SU-DHL-6 (cell line): ENCODE results near the gene PLXND1.

Experiments
- H2AFZ ChIP-seq: fragments of 200-600 bp; sonication (generic); 2 replicates; pipeline ENCODE4 v1.6.1; 2014; ENCODE audit warnings: low read depth, mild to moderate bottlenecking, moderate library complexity, mixed read lengths, antibody characterized with exemption, low read length; ENCODE audit not compliant: severe bottlenecking
- H3F3A ChIP-seq: fragments of 200-600 bp; shearing (Covaris generic); 2 replicates; pipeline ENCODE4 v1.6.0; 2016; ENCODE audit warnings: antibody characterized with exemption, mild to moderate bottlenecking; ENCODE audit not compliant: insufficient read depth
- H3K27ac ChIP-seq: fragments of 200-600 bp; sonication (generic); 2 replicates; pipeline ENCODE4 v1.5.1; 2016; ENCODE audit warnings: low read depth, mild to moderate bottlenecking, low read length, moderate library complexity, mixed read lengths
- H3K27me3 ChIP-seq: fragments of 200-600 bp; sonication (generic), shearing (Covaris generic); 2 replicates; pipeline ENCODE4 v1.6.0; 2014; ENCODE audit warnings: mild to moderate bottlenecking, low read length
- H3K36me3 ChIP-seq: fragments of 200-600 bp; sonication (generic); 2 replicates; pipeline ENCODE4 v1.6.1; 2014; ENCODE audit warnings: mild to moderate bottlenecking, low read length, mixed read lengths
- H3K4me2 ChIP-seq: fragments of 300-600, 200-600 bp; shearing (Covaris generic), sonication (generic); 2 replicates; pipeline ENCODE4 v1.6.0; 2014; ENCODE audit warnings: low read length, low read depth, mild to moderate bottlenecking; ENCODE audit not compliant: poor library complexity, severe bottlenecking
- H3K4me3 ChIP-seq: fragments of 200-600 bp; sonication (generic); 2 replicates; pipeline ENCODE4 v1.5.1; 2014; ENCODE audit warnings: antibody characterized with exemption, low read length, mild to moderate bottlenecking, mixed read lengths; ENCODE audit not compliant: insufficient read depth, poor library complexity, severe bottlenecking
- H3K79me2 ChIP-seq: fragments of 200-600 bp; sonication (generic); 2 replicates; pipeline ENCODE4 v1.6.1; 2014; ENCODE audit warnings: mild to moderate bottlenecking, low read length, moderate library complexity; ENCODE audit not compliant: insufficient read depth
- H3K9ac ChIP-seq: fragments of 200-600 bp; sonication (generic); 2 replicates; pipeline ENCODE4 v1.7.0; 2014; ENCODE audit warnings: mild to moderate bottlenecking, low read length
- H3K9me2 ChIP-seq: fragments of 200-600 bp; sonication (generic); replicated peaks from 2 replicates; pipeline ENCODE4 v1.6.1; 2014; ENCODE audit warnings: low read length; ENCODE audit not compliant: insufficient read depth
- H3K9me3 ChIP-seq: fragments of 200-600 bp; sonication (generic); 2 replicates; pipeline ENCODE4 v1.6.1; 2014; ENCODE audit warnings: low read length, mixed read lengths; ENCODE audit not compliant: insufficient read depth
- H4K20me1 ChIP-seq: fragments of 200-600 bp; sonication (generic); 2 replicates; pipeline ENCODE4 v1.6.1; 2014; ENCODE audit warnings: low read depth, mild to moderate bottlenecking, antibody characterized with exemption, low read length, moderate library complexity, mixed read lengths
- EZH2phosphoT487 ChIP-seq: fragments of 200-600 bp; sonication (generic), shearing (Covaris generic); conservative IDR thresholded peaks from 2 replicates; pipeline ENCODE4 v1.6.1; 2018; ENCODE audit warnings: mild to moderate bottlenecking, antibody characterized with exemption, low read length, moderate library complexity, mixed read lengths
- TF ChIP-seq, protein P1 (sequence below): fragments of 200-600 bp; sonication (generic); IDR thresholded peaks from one replicate; pipeline ENCODE4 v1.5.1; 2017; ENCODE audit warnings: antibody characterized with exemption, mild to moderate bottlenecking, low read length, moderate library complexity; ENCODE audit not compliant: insufficient read depth, poor library complexity, severe bottlenecking

PLXND1 gene

DNA sequence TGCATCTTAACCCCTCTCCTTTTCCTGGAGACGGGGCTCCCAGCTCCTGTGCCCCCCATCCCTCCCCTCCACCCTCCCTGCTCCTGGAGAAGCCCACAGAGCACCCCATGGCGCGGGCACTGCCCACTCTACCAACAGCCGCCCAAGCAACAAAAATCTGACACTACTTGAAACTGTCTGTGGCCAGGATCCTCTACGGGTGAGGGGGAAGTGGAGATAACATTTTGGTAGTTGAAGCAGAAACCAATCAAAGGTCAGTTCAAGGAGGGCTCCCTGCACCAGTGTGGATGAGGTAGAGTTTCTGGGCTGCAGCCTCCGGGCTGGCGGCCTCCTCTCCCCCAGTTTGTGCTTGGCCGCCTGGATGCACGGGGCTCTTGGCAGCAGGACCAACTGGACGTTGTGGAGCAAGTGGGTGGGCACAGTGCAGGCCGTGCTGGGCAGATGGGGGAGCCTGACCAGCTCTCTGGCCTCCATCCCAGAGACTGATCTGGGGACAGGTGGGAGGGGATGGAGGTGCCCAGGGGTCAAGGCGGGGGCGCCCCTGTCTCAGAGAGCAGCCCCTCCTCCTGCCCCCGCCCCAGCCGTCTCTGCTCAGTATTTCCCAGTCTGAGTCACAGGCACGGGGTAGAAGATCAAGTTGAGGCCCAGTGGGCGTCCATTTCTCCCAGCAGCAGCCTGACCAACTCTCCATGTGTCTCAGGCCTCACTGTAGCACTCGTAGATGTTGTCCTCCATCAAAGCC is 50.7 kb downstream of the PLXND1 start:
- TF ChIP-seq, protein P1, sequence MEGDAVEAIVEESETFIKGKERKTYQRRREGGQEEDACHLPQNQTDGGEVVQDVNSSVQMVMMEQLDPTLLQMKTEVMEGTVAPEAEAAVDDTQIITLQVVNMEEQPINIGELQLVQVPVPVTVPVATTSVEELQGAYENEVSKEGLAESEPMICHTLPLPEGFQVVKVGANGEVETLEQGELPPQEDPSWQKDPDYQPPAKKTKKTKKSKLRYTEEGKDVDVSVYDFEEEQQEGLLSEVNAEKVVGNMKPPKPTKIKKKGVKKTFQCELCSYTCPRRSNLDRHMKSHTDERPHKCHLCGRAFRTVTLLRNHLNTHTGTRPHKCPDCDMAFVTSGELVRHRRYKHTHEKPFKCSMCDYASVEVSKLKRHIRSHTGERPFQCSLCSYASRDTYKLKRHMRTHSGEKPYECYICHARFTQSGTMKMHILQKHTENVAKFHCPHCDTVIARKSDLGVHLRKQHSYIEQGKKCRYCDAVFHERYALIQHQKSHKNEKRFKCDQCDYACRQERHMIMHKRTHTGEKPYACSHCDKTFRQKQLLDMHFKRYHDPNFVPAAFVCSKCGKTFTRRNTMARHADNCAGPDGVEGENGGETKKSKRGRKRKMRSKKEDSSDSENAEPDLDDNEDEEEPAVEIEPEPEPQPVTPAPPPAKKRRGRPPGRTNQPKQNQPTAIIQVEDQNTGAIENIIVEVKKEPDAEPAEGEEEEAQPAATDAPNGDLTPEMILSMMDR: no peak
- TF ChIP-seq EZH2phosphoT487: no peak
- Histone ChIP-seq H3K4me3 (no peak overlapping the region), H3F3A (no peaks in the 10 kb centered on the region), H3K9me2 (no peaks in the 10 kb centered on the region), H3K4me2 (no peak overlapping the region), H3K27me3 (no peaks in the 10 kb centered on the region), H2AFZ (no peak overlapping the region), H3K9ac (no peak overlapping the region), H3K79me2 (no peaks in the 10 kb centered on the region), H3K9me3 (no peaks in the 10 kb centered on the region), H4K20me1 (no peaks in the 10 kb centered on the region), H3K36me3 (no peaks in the 10 kb centered on the region), H3K27ac (no peak overlapping the region)

DNA sequence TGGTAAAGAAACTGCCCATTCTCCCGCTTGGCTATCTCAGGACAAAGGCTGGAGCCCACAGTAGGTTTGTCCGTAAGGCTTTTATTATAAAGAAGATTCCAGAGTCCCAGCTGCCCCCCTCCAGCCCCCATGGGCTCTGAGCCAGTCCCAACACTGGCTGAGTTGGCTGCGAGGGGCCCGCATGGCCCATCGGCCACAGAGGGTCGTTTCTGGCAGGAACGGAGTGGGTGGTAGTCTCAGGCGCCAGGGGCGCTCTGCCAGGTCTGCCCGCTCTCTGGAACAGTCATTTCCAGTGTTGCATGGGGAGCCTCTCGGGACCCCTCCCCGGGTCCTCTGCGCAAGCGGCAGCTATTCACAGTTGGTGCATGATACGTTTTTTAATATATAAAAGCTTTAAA is 51.3 kb downstream of the PLXND1 start:
- TF ChIP-seq, protein P1: no peak
- TF ChIP-seq EZH2phosphoT487: no peak
- Histone ChIP-seq H4K20me1 (no peaks in the 10 kb centered on the region), H3K36me3 (no peaks in the 10 kb centered on the region), H3K27ac (no peak overlapping the region), H3K9me3 (no peaks in the 10 kb centered on the region), H3K27me3 (no peaks in the 10 kb centered on the region), H3K9ac (no peak overlapping the region), H3K79me2 (no peaks in the 10 kb centered on the region), H2AFZ (no peak overlapping the region), H3K9me2 (no peaks in the 10 kb centered on the region), H3K4me3 (no peak overlapping the region), H3F3A (no peaks in the 10 kb centered on the region), H3K4me2 (no peak overlapping the region)

DNA sequence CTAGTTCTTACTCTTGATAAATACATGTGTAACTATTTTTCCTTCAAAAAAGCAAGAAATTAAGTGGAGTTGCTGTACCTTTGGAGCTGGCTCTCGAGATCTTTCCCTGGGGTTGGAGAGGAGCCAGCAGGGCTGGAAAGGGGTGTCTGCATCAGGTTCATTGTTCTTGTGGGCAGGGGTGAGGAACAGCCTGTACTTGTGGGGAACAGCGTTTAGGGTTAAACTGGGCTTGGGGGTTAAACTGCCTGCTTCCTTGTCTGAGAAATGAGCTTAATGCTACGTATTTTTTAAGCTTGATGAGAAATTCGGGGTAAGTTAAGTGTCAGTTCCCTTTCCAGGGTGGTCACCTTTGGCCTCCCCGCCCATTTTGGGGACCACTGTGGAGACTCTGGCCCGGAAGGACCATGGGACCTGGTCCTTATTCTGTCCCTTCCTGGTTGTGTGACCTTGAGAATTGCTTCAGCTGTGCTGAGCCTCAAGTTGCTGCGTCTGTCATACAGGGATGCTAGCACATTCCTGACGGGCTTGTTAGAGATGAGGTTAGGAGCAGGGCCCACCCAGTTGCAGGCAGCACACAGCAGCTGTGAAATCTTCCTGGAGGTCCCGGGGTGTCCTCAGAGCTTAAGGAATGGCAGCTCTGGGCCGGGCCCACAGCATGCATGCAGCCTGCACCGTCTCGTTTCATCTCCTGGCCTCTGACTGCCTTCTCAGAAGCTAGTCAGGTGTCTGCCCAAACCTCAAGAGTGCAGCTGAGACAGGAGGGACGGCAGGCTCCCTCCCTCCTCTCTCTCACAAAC is 51.9 kb downstream of the PLXND1 start:
- Histone ChIP-seq H3K4me3 (no peak overlapping the region), H3K9me3 (no peaks in the 10 kb centered on the region), H2AFZ (no peak overlapping the region), H3K9me2 (no peaks in the 10 kb centered on the region), H3K27ac (no peak overlapping the region), H3F3A (no peaks in the 10 kb centered on the region), H4K20me1 (no peaks in the 10 kb centered on the region), H3K36me3 (no peaks in the 10 kb centered on the region), H3K4me2 (no peak overlapping the region), H3K27me3 (no peaks in the 10 kb centered on the region), H3K9ac (no peak overlapping the region), H3K79me2 (no peaks in the 10 kb centered on the region)
- TF ChIP-seq, protein P1: no peak
- TF ChIP-seq EZH2phosphoT487: no peak
